ENCODE data around the gene NR1H2.

GRCh38 chr19:50352242-50352641 is 24.0 kb upstream of the NR1H2 start:
- no peak for TF ChIP-seq EZH2 (IDR thresholded peaks at IDR 0.05; ENCODE audit: insufficient read depth, poor library complexity, severe bottlenecking)
- TF ChIP-seq EZH2phosphoT487 (IDR thresholded peaks at IDR 0.05; ENCODE audit: insufficient read depth, low read depth): no peak

Data from GM23248 (cell line).